Left lung (tissue), 10 donors: ENCODE results near the gene EML2. TPM values are rescaled to one million over a fixed set of nuclear protein-coding genes. Genes with fewer than 3 reads are reported as not detected.
A peak's percentile ranks its signal among the peaks of the same experiment; 100 is the strongest.
"Not testable (repeated sequence)": the region's sequence is repeated elsewhere in the genome, so short reads cannot be mapped to it uniquely, and the experiment has no call there.

ENCODE experiments used
- ATAC-seq: fragments of 200-7000 bp; cut with Tn5 transposase; one replicate; pipeline ENCODE4 v1.9.1; 2020; ENCODE audit warnings: moderate library complexity
- DNase-seq, 4 donors: peaks; one replicate each; pipeline ENCODE4 v3.0.0-alpha.2; 2013 to 2020
- H3K27ac ChIP-seq, 2 donors: fragments of 200-600 bp; sonication (generic) in 1 of 2; one replicate each; pipeline versions ENCODE4 v1.5.0 to v1.8.0; 2020 to 2021
- H3K27me3 ChIP-seq, 2 donors: fragments of 200-600 bp; sonication (generic) in 1 of 2; one replicate each; pipeline versions ENCODE4 v1.5.0 to v1.8.0; 2020 to 2021
- H3K36me3 ChIP-seq, 2 donors: fragments of 200-600 bp; sonication (generic) in 1 of 2; one replicate each; pipeline versions ENCODE4 v1.5.0 to v1.8.0; 2020 to 2021
- H3K4me1 ChIP-seq, 2 donors: fragments of 200-600 bp; one replicate each; pipeline ENCODE4 v1.8.0; 2021
- H3K4me3 ChIP-seq, 2 donors: fragments of 200-600 bp; sonication (generic) in 1 of 2; one replicate each; pipeline versions ENCODE4 v1.5.0 to v1.8.0; 2020 to 2021; ENCODE audit warnings: mild to moderate bottlenecking in 1 of 2
- H3K9me3 ChIP-seq, 2 donors: fragments of 200-600 bp; sonication (generic) in 1 of 2; one replicate each; pipeline versions ENCODE4 v1.5.0 to v1.8.0; 2020 to 2021
- intact Hi-C, 2 donors: fragments of 100-400 bp; cut with DNase I; formaldehyde crosslinking; loops; one replicate each; pipeline versions ENCODE4 v1.11.2 to v1.14.2; 2022
- polyA plus RNA-seq, 6 donors: library from polyadenylated mRNA; unstranded; fragments of 120-200 nt; gene quantifications; one replicate each; pipeline ENCODE4 v1.2.1, GENCODE V29; 2013; ENCODE audit not compliant: insufficient read length in 6 of 6
- total RNA-seq, 2 donors: library from RNA; stranded (reverse); fragmentation: NEBNext Ultra II Directional; extraction: Animal tissue kit (Norgen Biotek cat#: 25700); gene quantifications; one replicate each; pipeline ENCODE4 v1.2.1, GENCODE V29; 2021
- TF ChIP-seq, protein P1 (sequence below), 2 donors: fragments of 200-600 bp; sonication (generic) in 1 of 2; IDR thresholded peaks; one replicate each; pipeline versions ENCODE4 v1.5.0 to v1.8.0; 2021; ENCODE audit warnings: antibody characterized with exemption in 2 of 2
- donor health status: DM: no; HTN: yes; CAD: no.
- donor health status: DM: no; HTN: no; CAD: no.

EML2 gene
- total and polyA plus RNA-seq, 8 donors, result 21.8 to 76.4 (median 29.3) TPM

GRCh38 chr19:45616704-45617017 lies 22.5 kb downstream of the EML2 start:
- H3K36me3 ChIP-seq, result peaks cover 0 to 86% of the 10 kb centered on the region in 2 donors
- intact Hi-C loops, result no loop called here
- no peak overlapping the region for H3K4me3 ChIP-seq
- no peaks in the 10 kb centered on the region for H3K27me3 ChIP-seq
- TF ChIP-seq, protein P1, sequence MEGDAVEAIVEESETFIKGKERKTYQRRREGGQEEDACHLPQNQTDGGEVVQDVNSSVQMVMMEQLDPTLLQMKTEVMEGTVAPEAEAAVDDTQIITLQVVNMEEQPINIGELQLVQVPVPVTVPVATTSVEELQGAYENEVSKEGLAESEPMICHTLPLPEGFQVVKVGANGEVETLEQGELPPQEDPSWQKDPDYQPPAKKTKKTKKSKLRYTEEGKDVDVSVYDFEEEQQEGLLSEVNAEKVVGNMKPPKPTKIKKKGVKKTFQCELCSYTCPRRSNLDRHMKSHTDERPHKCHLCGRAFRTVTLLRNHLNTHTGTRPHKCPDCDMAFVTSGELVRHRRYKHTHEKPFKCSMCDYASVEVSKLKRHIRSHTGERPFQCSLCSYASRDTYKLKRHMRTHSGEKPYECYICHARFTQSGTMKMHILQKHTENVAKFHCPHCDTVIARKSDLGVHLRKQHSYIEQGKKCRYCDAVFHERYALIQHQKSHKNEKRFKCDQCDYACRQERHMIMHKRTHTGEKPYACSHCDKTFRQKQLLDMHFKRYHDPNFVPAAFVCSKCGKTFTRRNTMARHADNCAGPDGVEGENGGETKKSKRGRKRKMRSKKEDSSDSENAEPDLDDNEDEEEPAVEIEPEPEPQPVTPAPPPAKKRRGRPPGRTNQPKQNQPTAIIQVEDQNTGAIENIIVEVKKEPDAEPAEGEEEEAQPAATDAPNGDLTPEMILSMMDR (IDR thresholded peaks at IDR 0.05), result no peak
- no peak for ATAC-seq
- H3K27ac ChIP-seq, result no peak overlapping the region
- no peak for DNase-seq
- H3K9me3 ChIP-seq, result no peaks in the 10 kb centered on the region
- peaks cover 0 to 20% of the 10 kb centered on the region in 2 donors for H3K4me1 ChIP-seq

DNA sequence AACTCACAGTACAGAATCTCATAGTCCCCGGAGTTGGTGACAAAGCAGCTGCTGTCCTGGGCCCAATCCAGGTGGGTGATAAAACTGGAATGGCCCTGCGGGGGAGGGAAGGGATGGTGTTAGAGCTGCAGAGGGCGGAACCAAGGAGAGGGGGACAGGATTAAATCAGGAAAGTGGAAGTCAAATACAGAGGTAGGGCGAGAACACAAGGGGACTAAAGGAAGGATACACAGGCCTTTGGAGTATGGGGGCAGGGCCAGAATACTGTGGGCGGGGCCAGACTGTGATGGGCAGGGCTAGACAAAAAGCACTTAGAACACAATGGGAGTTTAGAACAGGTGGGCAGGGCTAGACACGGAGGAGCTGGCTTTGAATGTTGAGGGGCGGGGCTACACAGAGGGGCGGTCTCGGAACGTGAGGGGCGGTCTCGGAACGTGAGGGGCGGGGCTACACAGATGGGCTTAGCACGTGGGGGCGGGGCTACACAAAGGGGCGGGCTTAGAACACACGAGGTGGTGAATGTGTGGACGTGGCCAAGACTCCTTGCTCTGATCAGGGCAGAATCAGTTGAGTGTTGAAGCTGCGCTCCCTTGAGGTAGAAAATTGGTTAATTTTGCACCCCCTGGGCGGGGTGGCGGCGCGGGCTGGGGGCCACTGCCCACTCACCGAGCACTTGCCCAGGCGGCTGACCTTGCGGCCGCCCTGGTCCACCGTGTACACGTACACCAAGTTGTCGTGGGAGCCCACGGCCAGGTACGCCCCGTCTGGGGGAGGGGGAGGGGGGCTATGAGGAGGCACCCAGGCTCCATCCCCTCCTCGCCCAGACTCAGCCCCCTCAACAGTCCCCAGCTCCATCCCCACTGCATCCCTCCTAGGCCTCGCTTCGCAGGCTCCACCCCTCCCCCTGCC lies 23.1 kb downstream of the EML2 start:
- intact Hi-C loops, result no loop called here
- no peak overlapping the region for H3K4me3 ChIP-seq
- no peaks in the 10 kb centered on the region for H3K9me3 ChIP-seq
- H3K36me3 ChIP-seq, result peaks cover 0 to 86% of the 10 kb centered on the region in 2 donors
- DNase-seq (peak; percentile 36 to 88 (median 69)), ATAC-seq (peak; percentile 80)
- H3K27me3 ChIP-seq, result no peaks in the 10 kb centered on the region
- H3K27ac ChIP-seq, result no peak overlapping the region
- peaks cover 0 to 20% of the 10 kb centered on the region in 2 donors for H3K4me1 ChIP-seq
- TF ChIP-seq, protein P1 (IDR thresholded peaks at IDR 0.05), result no peak

- H3K27me3 ChIP-seq, H3K4me3 ChIP-seq, intact Hi-C loops, H3K9me3 ChIP-seq, DNase-seq, ATAC-seq: not testable (repeated sequence)
- H3K27ac ChIP-seq, result peak overlapping the region in 1 of 2 donors; percentile 59
- H3K36me3 ChIP-seq, result peaks cover 0 to 86% of the 10 kb centered on the region in 2 donors
- peaks cover 0 to 20% of the 10 kb centered on the region in 2 donors for H3K4me1 ChIP-seq
Measured at GRCh38 chr19:45615056-45615455, 24.1 kb downstream of the EML2 start.

GRCh38 chr19:45613926-45614725 lies 25.1 kb downstream of the EML2 start:
- peaks cover 0 to 87% of the 10 kb centered on the region in 2 donors for H3K36me3 ChIP-seq
- no peak overlapping the region for H3K4me3 ChIP-seq
- no peaks in the 10 kb centered on the region for H3K27me3 ChIP-seq
- peak overlapping the region in 1 of 2 donors; percentile 59 for H3K27ac ChIP-seq
- H3K4me1 ChIP-seq, result peaks cover 0 to 20% of the 10 kb centered on the region in 2 donors
- intact Hi-C loops, result no loop called here
- DNase-seq (no peak), ATAC-seq (peak; percentile 72)
- TF ChIP-seq, protein P1 (IDR thresholded peaks at IDR 0.05), result no peak
- H3K9me3 ChIP-seq, result no peaks in the 10 kb centered on the region

- Histone ChIP-seq H3K4me3 (no peak overlapping the region), H3K27ac (no peak overlapping the region), H3K36me3 (peaks cover 0 to 52% of the 10 kb centered on the region in 2 donors), H3K9me3 (no peaks in the 10 kb centered on the region), H3K4me1 (peaks cover 6 to 14% of the 10 kb centered on the region in 2 donors), H3K27me3 (peaks cover 0 to 5% of the 10 kb centered on the region in 2 donors)
- ATAC-seq (no peak), DNase-seq (no peak)
- intact Hi-C loops, result no loop called here
- TF ChIP-seq, protein P1 (IDR thresholded peaks at IDR 0.05), result no peak
Measured at GRCh38 chr19:45608948-45609347, 30.2 kb downstream of the EML2 start.
